Stimulated activated CD4-positive, alpha-beta T cell treated with anti-CD3 and anti-CD28 coated beads, Interleukin-2, amount 100 ng/mL, for 48 hours (primary cell): ENCODE data around the gene VIT.
"Not testable (repeated sequence)": the region's sequence is repeated elsewhere in the genome, so short reads cannot be mapped to it uniquely, and the experiment has no call there.

Experiments used
- DNase-seq, 2 donors: peaks; one replicate each; pipeline ENCODE4 v3.0.0-alpha.2; 2020

VIT gene

GRCh38 chr2:36677996-36678605 is 18.4 kb upstream of the VIT start:
- DNase-seq = no peak

DNA sequence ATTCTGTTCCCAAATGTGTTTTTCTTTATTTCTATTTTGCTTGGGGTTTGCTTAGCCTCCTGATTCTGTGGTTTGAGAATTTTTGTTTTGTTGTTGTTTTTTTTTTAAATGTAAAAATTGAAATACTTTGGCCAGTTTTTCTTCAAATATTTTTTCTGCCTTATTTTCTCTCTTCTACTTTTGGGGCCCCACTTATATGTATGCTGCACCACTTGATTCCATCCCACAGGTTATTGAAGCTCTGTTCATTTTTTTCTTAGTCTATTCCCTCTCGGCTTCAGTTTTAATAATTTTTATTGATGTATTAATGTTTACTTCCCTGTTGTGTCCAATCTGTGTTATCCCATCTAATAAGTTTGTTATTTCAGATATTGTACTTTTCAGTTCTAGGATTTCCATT is 17.7 kb upstream of the VIT start:
- DNase-seq = no peak

DNA sequence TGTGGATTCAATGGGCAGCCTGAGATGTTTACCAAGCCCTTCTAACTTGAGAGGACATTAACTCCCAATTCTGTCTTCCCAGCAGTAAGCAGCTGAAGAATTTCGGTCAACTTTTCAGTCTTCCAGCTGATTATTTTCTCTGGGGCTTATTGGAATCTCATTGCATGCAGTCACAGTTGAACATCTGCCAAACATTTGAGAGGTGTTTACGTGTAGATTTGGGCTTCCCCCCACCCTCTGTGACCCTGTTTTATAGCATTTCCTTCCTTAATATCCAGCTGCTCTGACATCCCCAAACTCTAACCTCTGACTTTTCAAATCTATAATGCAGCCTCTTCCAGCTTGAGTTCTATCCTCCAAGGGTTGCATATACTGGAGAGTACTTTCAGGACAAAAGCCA is 16.5 kb upstream of the VIT start:
- DNase-seq = no peak

- no peak for DNase-seq
Observed at GRCh38 chr2:36682562-36682961, 13.9 kb upstream of the VIT start.

DNA sequence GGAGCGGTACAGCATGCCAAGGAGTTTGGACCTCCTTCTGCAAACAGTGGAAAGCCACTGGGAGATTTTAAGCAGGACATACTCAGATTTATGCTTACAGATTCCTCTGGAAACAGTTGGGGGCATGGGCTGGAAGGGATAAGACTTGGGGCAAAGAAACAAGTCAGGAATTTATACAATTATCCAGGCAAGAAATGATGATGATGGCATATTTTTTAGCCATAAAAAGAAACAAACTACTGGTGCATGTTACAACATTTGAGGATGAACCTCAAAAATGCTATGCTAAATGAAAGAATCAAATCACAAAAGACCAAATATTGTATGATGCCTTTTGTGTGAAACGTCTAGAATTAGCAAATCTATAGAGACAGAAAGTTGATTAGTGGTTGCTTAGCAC is 13.5 kb upstream of the VIT start:
- no peak for DNase-seq

- not testable (repeated sequence) for DNase-seq
Observed at GRCh38 chr2:36688291-36688690, 8.2 kb upstream of the VIT start.

GRCh38 chr2:36689013-36689412 is 7.5 kb upstream of the VIT start:
- DNase-seq = not testable (repeated sequence)

DNA sequence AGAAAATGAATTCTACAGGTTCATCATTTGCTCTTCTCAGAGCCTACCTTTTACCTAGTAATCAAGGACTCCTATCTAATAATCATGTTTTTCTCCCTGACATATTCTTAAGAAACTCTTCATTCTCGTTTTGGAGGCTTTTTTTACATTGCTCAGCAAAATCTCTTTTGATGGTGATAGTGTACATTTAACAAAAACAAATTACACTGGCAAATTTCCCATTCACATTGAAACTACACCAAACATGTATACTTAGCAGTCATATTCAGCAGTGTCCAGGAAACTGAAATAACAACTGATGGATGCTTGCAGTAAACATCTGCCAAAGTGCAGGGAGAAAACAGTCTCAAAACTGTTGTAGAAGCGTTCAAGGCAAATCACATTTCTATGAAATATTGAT is 4.4 kb upstream of the VIT start:
- no peak for DNase-seq

- DNase-seq = no peak
Observed at GRCh38 chr2:36693825-36694224, 2.7 kb upstream of the VIT start.

GRCh38 chr2:36695746-36696415 is 626 bp upstream of the VIT start:
- DNase-seq = no peak

DNA sequence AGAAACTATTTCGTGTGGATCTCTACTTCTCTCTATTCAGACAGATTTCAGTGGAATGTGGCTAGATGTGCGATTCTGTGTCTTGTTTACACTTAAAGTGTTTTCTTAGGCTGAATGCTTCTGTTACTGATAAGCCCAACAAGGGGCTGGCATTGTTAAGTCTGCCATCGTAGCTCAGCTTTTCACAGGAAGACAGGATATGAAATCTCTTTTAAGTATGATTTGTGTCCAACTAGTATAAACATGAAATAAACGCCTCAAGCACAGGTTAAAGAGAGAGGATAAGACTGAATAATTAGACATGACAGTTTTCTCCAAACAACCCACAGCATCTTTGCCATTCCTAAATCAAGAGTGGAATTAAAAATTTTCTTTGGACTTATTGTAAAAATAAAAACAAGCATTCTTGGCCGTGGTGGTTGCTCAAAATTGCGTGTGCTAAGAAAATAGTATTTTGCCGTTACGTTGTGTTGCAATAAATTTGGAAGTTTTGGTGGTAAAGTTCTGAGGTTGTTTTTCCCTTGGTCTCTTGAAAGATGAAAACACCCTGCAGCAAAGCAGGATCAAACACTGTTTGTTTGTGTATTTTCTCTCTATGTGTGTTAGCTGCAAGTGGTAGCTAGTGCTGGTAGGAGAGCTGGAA is 1.0 kb downstream of the VIT start:
- no peak for DNase-seq

DNA sequence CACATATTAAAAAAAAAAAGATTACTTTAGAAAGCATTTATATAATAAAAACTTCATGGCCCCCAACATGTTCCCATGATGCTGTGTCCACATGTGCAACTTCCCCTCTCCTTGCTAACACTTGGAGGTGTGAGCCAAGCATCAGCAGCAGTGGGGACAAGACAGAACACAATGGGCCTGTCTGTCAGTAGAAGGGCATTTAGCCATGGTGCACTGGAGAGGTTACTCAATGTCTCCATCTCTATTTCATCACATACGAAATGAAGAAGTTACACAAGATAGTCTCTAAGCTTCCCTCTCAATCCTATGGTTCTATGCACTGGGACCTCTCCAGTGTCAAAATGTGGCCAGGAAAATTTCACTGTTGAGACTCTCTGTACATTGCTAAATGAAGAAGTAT is 2.5 kb downstream of the VIT start:
- no peak for DNase-seq

DNA sequence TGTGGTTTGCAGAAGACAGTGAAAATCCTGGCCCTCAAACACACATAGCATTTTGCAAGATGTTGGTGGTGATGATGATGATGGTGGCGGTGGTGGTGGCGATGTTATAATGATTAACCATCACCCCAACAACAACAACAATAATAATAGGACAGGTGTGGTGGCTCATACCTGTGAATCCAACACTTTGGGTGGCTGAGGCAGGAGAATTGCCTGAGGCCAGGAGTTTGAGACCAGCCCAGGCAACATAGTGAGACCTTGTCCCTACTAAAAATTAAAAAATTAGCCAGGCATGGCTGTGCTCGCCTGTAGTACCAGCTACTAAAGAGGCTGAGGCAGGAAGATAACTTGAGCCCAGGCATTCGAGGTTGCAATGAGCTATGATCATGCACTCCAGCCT is 3.8 kb downstream of the VIT start:
- no peak for DNase-seq

DNA sequence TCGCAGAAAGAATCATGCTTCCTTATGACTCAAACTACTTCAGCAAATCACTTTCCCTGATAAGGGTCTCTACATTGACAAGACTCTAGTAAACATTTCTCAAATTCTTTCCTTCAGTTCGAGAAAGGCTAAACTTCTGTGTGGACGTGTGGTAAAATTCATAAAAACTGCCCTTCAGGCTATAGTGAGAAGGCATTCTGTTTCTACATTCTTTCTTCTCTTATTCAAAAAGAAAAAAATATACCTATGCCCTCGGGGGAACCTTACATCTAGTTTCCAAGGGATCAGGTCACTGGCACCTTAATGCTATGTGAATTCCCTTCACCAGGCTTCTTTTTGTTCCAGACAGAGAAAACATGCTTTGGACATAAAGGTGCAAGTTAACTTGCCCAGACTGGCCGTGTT is 4.9 kb downstream of the VIT start:
- DNase-seq = no peak

DNA sequence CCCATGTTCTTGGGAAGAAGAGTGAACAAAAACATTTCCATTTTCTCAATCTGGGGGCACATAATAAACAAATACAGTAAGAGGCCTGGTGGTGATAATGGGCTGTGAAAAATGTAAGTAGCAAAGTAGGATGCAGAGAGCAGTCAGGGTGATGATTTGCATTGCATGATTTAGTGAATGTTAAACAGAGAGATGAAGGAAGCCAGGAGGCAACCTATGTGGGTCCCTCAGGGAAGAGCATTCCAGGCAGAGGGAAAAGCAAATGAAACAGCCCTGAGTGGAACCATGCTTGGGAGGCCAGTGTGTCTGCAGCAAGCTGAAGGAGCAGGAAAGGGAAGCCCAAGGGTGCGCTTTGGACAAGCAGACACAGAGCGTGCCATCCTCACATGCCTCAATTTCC is 5.4 kb downstream of the VIT start:
- no peak for DNase-seq

- DNase-seq = no peak
Observed at GRCh38 chr2:36702781-36703180, 6.3 kb downstream of the VIT start.

- DNase-seq = no peak
Observed at GRCh38 chr2:36704475-36705150, 8.1 kb downstream of the VIT start.

DNA sequence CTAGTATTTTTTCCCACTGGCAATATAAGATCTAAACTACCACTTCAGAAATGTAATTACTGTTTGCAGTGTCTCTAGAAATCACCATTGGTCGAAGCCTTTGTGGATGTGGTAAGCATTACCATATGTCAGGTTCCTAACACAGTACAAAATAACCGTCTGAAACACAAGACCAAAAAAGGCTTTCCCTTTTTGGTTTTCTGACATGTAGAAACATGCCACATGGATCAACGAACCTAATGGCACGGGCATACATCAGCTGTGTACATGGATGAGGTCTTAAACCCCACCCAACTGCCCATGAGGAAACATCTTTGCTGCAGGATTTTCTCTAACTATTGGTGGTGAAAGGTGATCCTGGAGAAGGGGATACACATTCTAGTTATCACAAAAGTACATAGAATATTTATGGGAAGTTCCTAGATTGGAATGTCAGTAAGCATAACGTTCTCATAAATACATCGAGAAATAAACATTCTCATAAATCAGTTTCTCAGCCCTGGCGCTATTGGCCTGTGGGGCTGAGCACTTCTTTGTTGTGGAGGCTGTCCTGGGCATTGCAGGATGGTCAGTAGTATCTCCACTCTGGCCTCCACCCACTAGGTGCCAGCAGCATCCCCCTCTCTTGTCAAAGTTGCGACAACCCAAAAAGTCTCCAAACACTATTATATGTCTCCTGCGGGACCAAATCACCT is 9.0 kb downstream of the VIT start:
- DNase-seq = no peak

DNA sequence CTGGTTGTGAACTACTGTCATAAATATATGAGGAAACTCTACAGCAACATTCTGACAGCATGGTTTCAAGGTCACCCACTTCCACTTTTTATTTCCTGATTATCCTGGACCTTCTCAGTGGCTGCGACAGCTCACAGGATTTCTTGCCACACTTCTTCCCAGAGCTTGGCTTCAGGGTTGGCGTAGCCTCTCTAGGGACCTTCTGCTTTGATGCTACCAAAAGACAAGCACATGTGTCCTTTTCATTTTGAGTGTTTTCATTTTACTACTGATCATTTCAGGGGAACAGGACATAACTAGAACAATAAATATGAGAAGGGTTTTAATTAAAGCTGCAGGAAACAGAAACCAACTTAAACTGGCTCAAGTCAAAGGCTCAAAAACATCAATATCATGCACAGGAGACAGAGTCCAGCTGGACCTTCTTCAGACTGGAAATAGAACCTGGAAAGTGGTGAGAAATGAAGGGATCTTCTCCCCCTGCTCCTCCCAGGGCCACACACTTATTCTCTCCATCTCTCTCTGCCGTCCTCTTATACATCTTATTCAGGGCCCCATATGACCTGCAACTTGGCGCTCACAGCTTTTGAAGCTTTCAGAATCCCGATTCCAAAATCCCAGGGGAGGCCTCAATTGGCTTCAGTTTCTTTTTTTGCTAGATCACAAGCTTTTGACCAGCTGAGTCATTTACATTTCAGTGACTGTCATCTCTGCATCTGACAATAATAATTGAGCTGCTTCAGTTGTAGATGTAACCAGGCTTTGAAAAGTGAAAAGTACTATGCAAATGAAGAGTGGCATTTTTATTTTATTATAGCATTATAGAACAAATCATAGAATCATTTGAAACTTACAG is 9.7 kb downstream of the VIT start:
- no peak for DNase-seq

- DNase-seq = no peak
Observed at GRCh38 chr2:36707050-36707449, 10.5 kb downstream of the VIT start.

DNA sequence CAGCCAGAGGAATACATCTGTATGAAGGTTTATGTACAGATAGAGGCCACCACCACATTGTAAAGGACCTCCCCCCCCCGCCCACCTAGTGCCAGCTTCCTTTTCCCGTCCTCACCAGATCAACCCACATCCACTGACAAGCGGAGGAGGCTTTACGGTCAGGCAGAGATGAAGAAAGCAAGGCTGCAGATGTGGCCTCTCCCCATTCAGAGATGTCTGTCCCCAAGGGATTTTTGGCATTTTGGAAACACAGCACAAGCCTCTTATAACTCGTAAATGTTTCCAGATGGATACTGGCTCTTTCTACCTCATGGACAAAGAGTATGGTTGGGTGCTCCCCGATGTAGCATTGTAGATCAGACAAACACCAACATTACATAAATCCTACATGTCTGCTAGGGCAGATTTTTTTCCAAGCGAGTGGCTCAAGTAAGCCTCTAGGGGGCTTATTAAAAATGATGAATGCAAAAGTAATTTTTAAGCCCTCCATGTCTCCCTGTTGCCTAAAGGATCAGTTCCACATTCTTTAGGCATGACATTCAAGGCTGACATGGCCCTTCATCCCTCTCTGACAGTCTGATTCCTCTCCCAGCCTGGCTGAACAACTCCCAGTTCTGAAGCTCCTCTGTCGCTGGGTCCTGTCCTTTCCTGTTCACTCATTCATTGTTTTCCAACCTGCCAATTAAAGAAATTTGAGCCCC is 11.7 kb downstream of the VIT start:
- DNase-seq = no peak
